Naive thymus-derived CD8-positive, alpha-beta T cell (primary cell): ENCODE data around the gene ADIPOR2. TPM values are rescaled to one million over a fixed set of nuclear protein-coding genes. Genes with fewer than 3 reads are reported as not detected.
"Not testable (repeated sequence)": the region's sequence is repeated elsewhere in the genome, so short reads cannot be mapped to it uniquely, and the experiment has no call there.

ENCODE experiments used
- ATAC-seq, 2 donors: fragments of 150-1000 bp; cut with Tn5 transposase in 1 of 2; sonication (Bioruptor Pico), chemical (Tn5 transposase) in 1 of 2; 1 replicate in 1 of 2; 2 replicates in 1 of 2; pipeline ENCODE4 v1.10.0; 2021; ENCODE audit warnings: mild to moderate bottlenecking in 2 of 2, moderate library complexity in 2 of 2
- POLR2A ChIA-PET: fragments of 350-600 bp; sonication (Branson Sonifier 250); formaldehyde crosslinking; loops from one replicate; lab custom pipeline; 2021; ENCODE audit warnings: antibody characterized with exemption; lab: Charles Lee
- DNase-seq, 10 donors: peaks; one replicate each; pipeline versions ENCODE4 v3.0.0 to v3.0.0-alpha.2; 2020 to 2022
- H3K27ac Mint-ChIP-seq, 10 donors: one replicate each; pipeline ENCODE4 v1.8.0; 2020 to 2022; ENCODE audit warnings: mild to moderate bottlenecking in 10 of 10, mixed read lengths in 10 of 10, moderate library complexity in 4 of 10, inconsistent platforms in 1 of 10
- H3K27me3 Mint-ChIP-seq, 5 donors: one replicate each; pipeline ENCODE4 v1.8.0; 2021 to 2022; ENCODE audit warnings: mixed read lengths in 5 of 5
- H3K36me3 Mint-ChIP-seq, 3 donors: one replicate each; pipeline ENCODE4 v1.8.0; 2020 to 2022; ENCODE audit warnings: mixed read lengths in 3 of 3, mild to moderate bottlenecking in 2 of 3, inconsistent platforms in 1 of 3
- H3K4me1 Mint-ChIP-seq, 4 donors: one replicate each; pipeline ENCODE4 v1.8.0; 2021 to 2022; ENCODE audit warnings: mixed read lengths in 4 of 4
- H3K4me3 Mint-ChIP-seq, 10 donors: one replicate each; pipeline ENCODE4 v1.8.0; 2020 to 2022; ENCODE audit warnings: mild to moderate bottlenecking in 10 of 10, mixed read lengths in 10 of 10, moderate library complexity in 6 of 10, inconsistent platforms in 1 of 10
- H3K9me3 Mint-ChIP-seq, 9 donors: one replicate each; pipeline ENCODE4 v1.8.0; 2020 to 2022; ENCODE audit warnings: mixed read lengths in 9 of 9, mild to moderate bottlenecking in 3 of 9, inconsistent platforms in 1 of 9, moderate library complexity in 1 of 9
- polyA plus RNA-seq, 3 donors: library from polyadenylated mRNA; unstranded; fragments of 300-500 nt; fragmentation: Illumina TruSeq; gene quantifications; one replicate each; pipeline ENCODE4 v1.2.3, GENCODE V29; 2021
- total RNA-seq, 8 experiments: library from RNA in 2 of 8; stranded (reverse) in 2 of 8; gene quantifications; one replicate each; pipeline ENCODE4 v1.2.3 and lab custom pipeline; 2021 to 2026

Gene ADIPOR2
- total and polyA plus RNA-seq, 5 experiments from 2014 or later: 2.0 to 39.9 (median 3.2) TPM

GRCh38 chr12:1711536-1712211 is 20.8 kb downstream of the ADIPOR2 start:
- H3K4me3 Mint-ChIP-seq: peak overlapping the region in 1 of 10 donors; percentile 23
- POLR2A ChIA-PET, H3K27me3 Mint-ChIP-seq, ATAC-seq, DNase-seq: not testable (repeated sequence)
- peaks cover 22 to 30% (median 26%) of the 10 kb centered on the region in 3 donors for H3K36me3 Mint-ChIP-seq
- peaks cover 21 to 60% (median 46%) of the 10 kb centered on the region in 4 donors for H3K4me1 Mint-ChIP-seq
- H3K9me3 Mint-ChIP-seq: peaks cover 0 to 18% (median 10%) of the 10 kb centered on the region in 9 donors
- H3K27ac Mint-ChIP-seq: peak overlapping the region in 5 of 10 donors; percentile 21 to 43 (median 37)

GRCh38 chr12:1712305-1712704 is 21.4 kb downstream of the ADIPOR2 start:
- H3K27me3 Mint-ChIP-seq, DNase-seq, ATAC-seq, H3K4me3 Mint-ChIP-seq, POLR2A ChIA-PET, H3K27ac Mint-ChIP-seq: not testable (repeated sequence)
- Mint-ChIP-seq H3K36me3 (peaks cover 22 to 30% (median 26%) of the 10 kb centered on the region in 3 donors), H3K9me3 (peaks cover 0 to 18% (median 10%) of the 10 kb centered on the region in 9 donors), H3K4me1 (peaks cover 18 to 60% (median 44%) of the 10 kb centered on the region in 4 donors)

DNA sequence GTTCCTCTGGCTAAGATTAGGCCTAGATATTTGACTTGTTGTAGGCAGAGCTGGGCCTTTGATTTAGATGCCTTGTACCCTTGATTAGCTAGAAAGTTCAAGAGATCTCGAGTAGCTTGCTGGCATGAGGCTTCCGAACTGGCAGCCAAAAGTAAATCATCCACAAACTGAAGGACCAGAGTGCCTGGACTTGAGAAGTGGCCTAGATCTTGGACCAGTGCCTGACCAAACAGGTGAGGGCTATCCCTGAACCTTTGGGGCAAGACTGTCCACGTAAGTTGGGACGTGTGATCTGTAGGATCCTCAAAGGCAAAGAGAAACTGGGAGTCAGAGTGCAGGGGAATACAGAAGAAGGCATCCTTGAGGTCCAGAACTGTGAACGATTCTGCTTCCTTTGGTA is 22.0 kb downstream of the ADIPOR2 start:
- POLR2A ChIA-PET, H3K27me3 Mint-ChIP-seq, DNase-seq, ATAC-seq, H3K4me3 Mint-ChIP-seq: not testable (repeated sequence)
- peak overlapping the region in 1 of 10 donors; percentile 22 for H3K27ac Mint-ChIP-seq
- H3K9me3 Mint-ChIP-seq: peaks cover 0 to 18% (median 10%) of the 10 kb centered on the region in 9 donors
- peaks cover 19 to 57% (median 45%) of the 10 kb centered on the region in 4 donors for H3K4me1 Mint-ChIP-seq
- peaks cover 22 to 30% (median 26%) of the 10 kb centered on the region in 3 donors for H3K36me3 Mint-ChIP-seq

GRCh38 chr12:1713783-1714348 is 23.0 kb downstream of the ADIPOR2 start:
- H3K9me3 Mint-ChIP-seq: peaks cover 0 to 18% (median 10%) of the 10 kb centered on the region in 9 donors
- DNase-seq, ATAC-seq, H3K4me3 Mint-ChIP-seq, H3K27me3 Mint-ChIP-seq, POLR2A ChIA-PET, H3K27ac Mint-ChIP-seq: not testable (repeated sequence)
- H3K4me1 Mint-ChIP-seq: peaks cover 20 to 55% (median 47%) of the 10 kb centered on the region in 4 donors
- peaks cover 22 to 30% (median 26%) of the 10 kb centered on the region in 3 donors for H3K36me3 Mint-ChIP-seq

GRCh38 chr12:1715459-1715858 is 24.6 kb downstream of the ADIPOR2 start:
- H3K27me3 Mint-ChIP-seq, ATAC-seq, POLR2A ChIA-PET: not testable (repeated sequence)
- Mint-ChIP-seq H3K4me1 (peaks cover 22 to 59% (median 48%) of the 10 kb centered on the region in 4 donors), H3K27ac (peak overlapping the region in 2 of 10 donors; percentile 29 to 40), H3K36me3 (peaks cover 22 to 30% (median 26%) of the 10 kb centered on the region in 3 donors), H3K4me3 (peak overlapping the region in 1 of 10 donors; percentile 57), H3K9me3 (peaks cover 0 to 18% (median 10%) of the 10 kb centered on the region in 9 donors)
- peak in 2 of 10 donors; percentile 4 to 14 for DNase-seq

- no peak for DNase-seq
- peaks cover 22 to 30% (median 26%) of the 10 kb centered on the region in 3 donors for H3K36me3 Mint-ChIP-seq
- H3K27me3 Mint-ChIP-seq: no peaks in the 10 kb centered on the region
- peak overlapping the region in 2 of 10 donors; percentile 8 to 57 for H3K4me3 Mint-ChIP-seq
- ATAC-seq: no peak
- H3K4me1 Mint-ChIP-seq: peaks cover 19 to 57% (median 46%) of the 10 kb centered on the region in 4 donors
- POLR2A ChIA-PET: no interaction called here
- H3K27ac Mint-ChIP-seq: peak overlapping the region in 1 of 10 donors; percentile 56
- H3K9me3 Mint-ChIP-seq: peaks cover 0 to 18% (median 10%) of the 10 kb centered on the region in 9 donors
Observed at GRCh38 chr12:1716215-1716862, 25.5 kb downstream of the ADIPOR2 start.

DNA sequence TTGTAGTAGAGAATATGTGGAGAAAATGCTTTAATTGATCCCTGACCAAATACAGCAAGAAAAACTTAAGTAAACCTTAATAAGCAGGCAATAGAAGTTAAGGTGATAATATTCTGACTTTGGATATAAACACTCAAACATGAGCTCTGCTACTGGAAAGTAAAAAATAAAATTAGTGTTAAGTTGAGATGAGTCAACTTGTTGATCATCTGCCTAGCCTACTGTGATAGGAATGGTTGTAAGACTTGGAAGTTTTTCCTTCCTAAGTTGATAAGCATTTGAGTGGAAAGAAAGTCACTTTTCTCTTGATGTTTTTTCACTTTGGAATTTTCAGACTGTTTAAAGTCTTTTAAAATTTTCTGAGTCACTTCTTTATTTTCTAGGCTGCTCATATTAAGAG is 26.0 kb downstream of the ADIPOR2 start:
- H3K27me3 Mint-ChIP-seq: no peaks in the 10 kb centered on the region
- H3K9me3 Mint-ChIP-seq: peaks cover 0 to 18% (median 10%) of the 10 kb centered on the region in 9 donors
- H3K4me1 Mint-ChIP-seq: peaks cover 18 to 57% (median 47%) of the 10 kb centered on the region in 4 donors
- H3K4me3 Mint-ChIP-seq: no peak overlapping the region
- H3K36me3 Mint-ChIP-seq: peaks cover 22 to 30% (median 26%) of the 10 kb centered on the region in 3 donors
- POLR2A ChIA-PET: no interaction called here
- no peak overlapping the region for H3K27ac Mint-ChIP-seq
- DNase-seq (no peak), ATAC-seq (no peak)

- H3K4me3 Mint-ChIP-seq: no peak overlapping the region
- H3K36me3 Mint-ChIP-seq: peaks cover 16 to 25% (median 23%) of the 10 kb centered on the region in 3 donors
- ATAC-seq: no peak
- H3K4me1 Mint-ChIP-seq: peaks cover 23 to 55% (median 53%) of the 10 kb centered on the region in 4 donors
- peak overlapping the region in 3 of 10 donors; percentile 59 to 62 (median 61) for H3K27ac Mint-ChIP-seq
- H3K27me3 Mint-ChIP-seq: no peaks in the 10 kb centered on the region
- DNase-seq: no peak
- POLR2A ChIA-PET: no interaction called here
- H3K9me3 Mint-ChIP-seq: peaks cover 0 to 16% (median 10%) of the 10 kb centered on the region in 9 donors
Observed at GRCh38 chr12:1719139-1719538, 28.3 kb downstream of the ADIPOR2 start.

DNA sequence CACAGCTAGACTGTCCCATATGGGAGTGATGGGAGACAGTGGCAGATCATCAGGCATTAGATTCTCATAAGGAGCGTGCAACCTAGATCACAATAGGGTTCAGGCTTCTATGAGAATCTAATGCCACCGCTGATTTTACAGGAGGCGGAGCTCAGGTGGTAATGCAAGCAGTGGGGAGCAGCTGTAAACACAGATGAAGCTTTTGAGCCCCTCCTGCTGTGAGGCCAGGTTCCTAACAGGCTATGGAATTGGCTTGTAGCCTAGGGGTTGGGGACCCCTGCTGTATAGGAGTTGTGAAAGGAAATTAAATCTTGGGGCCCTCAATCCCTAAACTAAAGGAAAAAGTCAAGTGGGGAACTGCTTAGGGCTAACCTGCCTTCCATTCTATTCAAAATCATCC is 29.6 kb downstream of the ADIPOR2 start:
- no peak for ATAC-seq
- H3K27me3 Mint-ChIP-seq: no peaks in the 10 kb centered on the region
- no peak for DNase-seq
- H3K4me1 Mint-ChIP-seq: peaks cover 25 to 55% (median 54%) of the 10 kb centered on the region in 4 donors
- peak overlapping the region in 1 of 10 donors; percentile 7 for H3K27ac Mint-ChIP-seq
- POLR2A ChIA-PET: no interaction called here
- peaks cover 0 to 6% (median 2%) of the 10 kb centered on the region in 9 donors for H3K9me3 Mint-ChIP-seq
- no peak overlapping the region for H3K4me3 Mint-ChIP-seq
- peaks cover 10 to 19% (median 15%) of the 10 kb centered on the region in 3 donors for H3K36me3 Mint-ChIP-seq

DNA sequence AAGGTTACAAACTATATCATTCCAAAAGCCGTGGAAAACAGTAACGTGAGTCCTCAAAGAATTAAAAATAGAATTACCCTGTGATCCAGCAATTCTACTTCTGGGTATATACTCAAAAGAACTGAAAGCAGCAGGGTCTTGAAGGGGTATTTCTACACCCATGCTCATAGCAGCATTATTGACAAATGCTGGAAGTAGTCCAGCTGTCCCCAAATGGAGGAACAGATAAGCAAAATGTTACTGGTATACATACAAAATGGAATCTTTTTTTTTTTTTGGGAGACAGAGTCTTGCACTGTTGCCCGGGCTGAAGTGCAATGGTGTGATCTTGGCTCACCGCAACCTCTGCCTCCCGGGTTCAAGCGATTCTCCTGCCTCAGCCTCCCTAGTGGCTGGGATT is 32.9 kb downstream of the ADIPOR2 start:
- no peak for ATAC-seq
- Mint-ChIP-seq H3K9me3 (peaks cover 0 to 2% (median 0%) of the 10 kb centered on the region in 9 donors), H3K27ac (no peak overlapping the region), H3K36me3 (peaks cover 5 to 31% (median 17%) of the 10 kb centered on the region in 3 donors), H3K4me1 (peaks cover 23 to 50% (median 47%) of the 10 kb centered on the region in 4 donors), H3K4me3 (no peak overlapping the region), H3K27me3 (no peaks in the 10 kb centered on the region)
- POLR2A ChIA-PET: no interaction called here
- DNase-seq: no peak

DNA sequence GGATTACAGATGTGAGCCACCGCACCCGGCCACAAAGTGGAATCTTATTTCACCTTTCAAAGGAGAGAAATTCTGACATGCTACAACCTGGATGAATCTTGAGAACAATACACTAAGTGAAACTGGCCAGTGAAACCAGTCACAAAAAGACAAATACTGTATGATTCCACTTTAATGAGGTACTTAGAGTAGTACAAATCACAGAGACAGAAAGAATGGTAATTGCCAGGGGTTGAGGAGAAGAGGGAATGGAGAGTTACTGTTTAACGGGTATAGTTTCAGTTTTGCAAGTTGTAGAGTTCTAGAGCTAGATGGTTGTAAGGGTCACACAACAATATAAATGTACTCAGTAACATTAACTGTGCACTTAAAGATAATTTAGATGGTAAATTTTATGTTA is 33.4 kb downstream of the ADIPOR2 start:
- Mint-ChIP-seq H3K4me1 (peaks cover 22 to 50% (median 45%) of the 10 kb centered on the region in 4 donors), H3K27ac (peak overlapping the region in 3 of 10 donors; percentile 7 to 26 (median 16)), H3K27me3 (no peaks in the 10 kb centered on the region), H3K4me3 (no peak overlapping the region), H3K9me3 (peaks cover 0 to 2% (median 0%) of the 10 kb centered on the region in 9 donors), H3K36me3 (peaks cover 5 to 35% (median 20%) of the 10 kb centered on the region in 3 donors)
- no peak for ATAC-seq
- no peak for DNase-seq
- POLR2A ChIA-PET: no interaction called here

- Mint-ChIP-seq H3K27me3 (no peaks in the 10 kb centered on the region), H3K36me3 (peaks cover 10 to 45% (median 27%) of the 10 kb centered on the region in 3 donors), H3K27ac (peak overlapping the region in 1 of 10 donors; percentile 15), H3K4me3 (no peak overlapping the region), H3K4me1 (peaks cover 20 to 42% (median 32%) of the 10 kb centered on the region in 4 donors), H3K9me3 (peaks cover 0 to 2% (median 0%) of the 10 kb centered on the region in 9 donors)
- ATAC-seq: no peak
- DNase-seq: no peak
- POLR2A ChIA-PET: no interaction called here
Observed at GRCh38 chr12:1726753-1727152, 35.9 kb downstream of the ADIPOR2 start.
